Measurements from ENCODE around the gene CTTN.

The CTTN gene

GRCh38 chr11:70397983-70398833, at the start of gene CTTN:
TSS of gene CTTN (plus strand) at chr11:70398529. CDS start at chr11:70407298, 8,769 bp downstream.
- peak; percentile 58 for DNase-seq

GRCh38 chr11:70348608-70349007, 49.7 kb upstream of the CTTN start:
- DNase-seq: no peak

GRCh38 chr11:70351646-70352045, 46.7 kb upstream of the CTTN start:
- DNase-seq: no peak

GRCh38 chr11:70352100-70352499, 46.2 kb upstream of the CTTN start:
- DNase-seq: no peak

- no peak for DNase-seq
These were observed 45.7 kb upstream of the CTTN start for GRCh38 chr11:70352601-70353000.

- DNase-seq: no peak
These were observed 45.0 kb upstream of the CTTN start for GRCh38 chr11:70353329-70353728.

GRCh38 chr11:70353900-70354568, 44.3 kb upstream of the CTTN start:
- DNase-seq: no peak

- no peak for DNase-seq
These were observed 43.7 kb upstream of the CTTN start for GRCh38 chr11:70354629-70355028.

- DNase-seq: no peak
These were observed 39.6 kb upstream of the CTTN start for GRCh38 chr11:70358753-70359152.

GRCh38 chr11:70359451-70360205, 38.7 kb upstream of the CTTN start:
- DNase-seq: no peak

- no peak for DNase-seq
These were observed 38.1 kb upstream of the CTTN start for GRCh38 chr11:70360211-70360610.

- no peak for DNase-seq
These were observed 34.2 kb upstream of the CTTN start for GRCh38 chr11:70364178-70364577.

GRCh38 chr11:70364745-70365543, 33.4 kb upstream of the CTTN start:
- peak; percentile 74 for DNase-seq

- DNase-seq: no peak
These were observed 32.8 kb upstream of the CTTN start for GRCh38 chr11:70365544-70365927.

GRCh38 chr11:70367071-70367470, 31.3 kb upstream of the CTTN start:
- DNase-seq: no peak

GRCh38 chr11:70368961-70369360, 29.4 kb upstream of the CTTN start:
- DNase-seq: no peak

- DNase-seq: no peak
These were observed 27.1 kb upstream of the CTTN start for GRCh38 chr11:70371241-70371640.

- no peak for DNase-seq
These were observed 26.3 kb upstream of the CTTN start for GRCh38 chr11:70372076-70372475.

GRCh38 chr11:70376621-70377020, 21.7 kb upstream of the CTTN start:
- no peak for DNase-seq

GRCh38 chr11:70377645-70378044, 20.7 kb upstream of the CTTN start:
- DNase-seq: no peak

GRCh38 chr11:70378506-70379134, 19.7 kb upstream of the CTTN start:
- DNase-seq: no peak

- no peak for DNase-seq
These were observed 17.0 kb upstream of the CTTN start for GRCh38 chr11:70381350-70381749.
